GM21825 (cell line): ENCODE data around the gene WWC1.

ENCODE experiments used
- ATAC-seq: cut with Tn5 transposase; IDR thresholded peaks from one replicate; pipeline ENCODE4 v1.9.1; 2021; ENCODE audit warnings: mild to moderate bottlenecking, moderate library complexity; ENCODE audit not compliant: unreplicated experiment

The WWC1 gene

DNA sequence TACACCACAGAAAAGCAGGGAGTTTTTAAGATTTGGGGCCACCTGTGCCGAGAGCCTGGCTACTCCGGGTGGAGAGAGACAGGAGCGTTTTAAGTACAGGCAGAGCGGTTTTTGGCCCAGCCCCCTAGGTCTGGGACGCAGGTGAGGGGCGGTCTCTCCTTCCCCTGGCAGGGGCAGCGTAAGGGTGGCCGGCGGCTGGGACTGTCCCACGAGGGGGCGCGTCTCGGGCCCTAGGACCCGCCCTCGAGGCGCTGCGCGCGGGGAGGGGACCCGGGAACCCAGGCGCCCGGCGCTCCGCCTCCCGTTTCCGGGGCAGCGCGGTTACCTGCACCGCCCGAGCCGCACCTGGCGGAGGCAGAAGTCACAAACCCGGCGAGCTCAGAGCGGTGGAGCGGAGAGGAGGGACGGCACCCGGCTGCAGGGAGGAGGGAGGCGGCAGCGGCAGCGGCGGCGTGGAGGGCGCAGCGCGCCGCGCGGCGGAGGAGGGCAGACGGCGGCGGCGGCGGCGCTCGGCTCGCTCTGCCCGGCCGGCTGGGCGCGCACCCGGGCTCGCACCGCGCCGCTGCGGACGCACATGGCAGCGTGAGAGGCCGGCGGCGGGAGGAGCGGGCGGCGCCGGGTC lies at the start of gene WWC1:
Gene WWC1, plus strand, starts transcription at position 304 of the 622 bp plus-strand sequence. CDS start 508 bp downstream, outside the sequence.
- ATAC-seq: peak; percentile 82

DNA sequence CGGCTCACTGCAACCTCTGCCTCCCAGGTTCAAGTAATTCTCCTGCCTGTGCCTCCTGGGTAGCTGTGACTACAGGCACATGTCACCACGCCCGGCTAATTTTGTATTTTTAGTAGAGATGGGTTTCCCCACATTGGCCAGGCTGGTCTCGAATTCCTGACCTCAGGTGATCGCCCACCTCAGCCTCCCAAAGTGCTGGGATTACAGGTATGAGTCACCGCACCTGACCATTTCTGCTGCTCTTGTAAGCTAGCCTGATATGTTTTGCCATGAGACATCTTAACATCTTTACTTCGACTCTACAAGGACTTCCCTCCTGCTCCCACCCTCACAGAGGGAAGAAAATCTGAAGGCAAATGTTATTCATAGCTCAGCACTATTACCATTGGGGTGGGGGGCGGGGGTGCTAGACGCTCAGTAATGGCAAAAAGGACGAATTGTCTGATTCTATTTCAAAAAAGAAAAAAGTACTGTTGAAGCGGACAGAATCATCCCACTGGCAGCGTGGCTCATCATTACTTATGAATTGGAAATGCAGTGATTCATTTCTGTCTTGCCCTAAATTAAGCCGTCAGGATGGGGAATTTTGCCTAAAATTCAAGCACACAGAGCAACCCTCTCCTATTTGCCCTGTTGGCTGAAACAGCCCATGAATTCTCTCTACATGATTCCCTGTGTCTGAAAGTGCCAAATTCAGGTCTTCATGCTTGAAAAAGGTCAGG lies 46.4 kb upstream of the WWC1 start:
- no peak for ATAC-seq

DNA sequence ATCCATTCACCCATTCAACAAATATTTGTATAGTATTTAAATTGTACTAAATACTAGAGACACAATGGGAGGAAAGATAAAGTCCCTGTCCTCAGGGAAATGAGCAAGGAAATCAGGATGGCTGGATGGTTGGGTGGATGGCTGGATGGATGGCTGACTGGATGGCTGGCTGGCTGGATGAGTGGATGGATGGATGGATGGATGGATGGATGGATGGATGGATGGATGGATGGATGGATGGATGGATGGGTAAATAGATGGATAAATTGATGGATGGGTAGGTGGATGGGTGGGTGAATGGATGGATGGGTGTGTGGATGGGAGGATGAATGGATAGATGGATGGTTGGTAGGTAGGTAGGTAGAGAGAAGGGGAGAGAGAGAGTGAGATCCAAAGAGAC lies 41.5 kb upstream of the WWC1 start:
- no peak for ATAC-seq

DNA sequence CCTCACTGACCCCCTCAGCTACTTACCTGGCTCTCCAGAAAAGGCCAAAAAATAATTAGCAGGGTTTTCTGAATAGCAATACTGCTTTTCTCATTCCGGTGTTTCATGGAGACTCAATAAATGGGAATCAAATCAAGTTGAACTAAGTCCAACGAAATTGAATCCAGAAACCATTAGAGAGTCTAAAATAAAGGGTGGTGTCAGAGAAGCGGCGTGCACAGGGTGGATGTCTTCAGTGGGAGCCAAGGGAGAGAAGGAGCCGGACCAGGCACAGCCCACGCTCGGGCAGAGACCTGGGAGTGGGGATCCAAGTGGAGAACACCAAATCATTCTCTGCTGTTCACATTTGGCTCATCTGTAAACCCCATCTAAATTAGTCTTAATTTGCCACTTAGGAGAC lies 40.2 kb upstream of the WWC1 start:
- ATAC-seq: no peak

DNA sequence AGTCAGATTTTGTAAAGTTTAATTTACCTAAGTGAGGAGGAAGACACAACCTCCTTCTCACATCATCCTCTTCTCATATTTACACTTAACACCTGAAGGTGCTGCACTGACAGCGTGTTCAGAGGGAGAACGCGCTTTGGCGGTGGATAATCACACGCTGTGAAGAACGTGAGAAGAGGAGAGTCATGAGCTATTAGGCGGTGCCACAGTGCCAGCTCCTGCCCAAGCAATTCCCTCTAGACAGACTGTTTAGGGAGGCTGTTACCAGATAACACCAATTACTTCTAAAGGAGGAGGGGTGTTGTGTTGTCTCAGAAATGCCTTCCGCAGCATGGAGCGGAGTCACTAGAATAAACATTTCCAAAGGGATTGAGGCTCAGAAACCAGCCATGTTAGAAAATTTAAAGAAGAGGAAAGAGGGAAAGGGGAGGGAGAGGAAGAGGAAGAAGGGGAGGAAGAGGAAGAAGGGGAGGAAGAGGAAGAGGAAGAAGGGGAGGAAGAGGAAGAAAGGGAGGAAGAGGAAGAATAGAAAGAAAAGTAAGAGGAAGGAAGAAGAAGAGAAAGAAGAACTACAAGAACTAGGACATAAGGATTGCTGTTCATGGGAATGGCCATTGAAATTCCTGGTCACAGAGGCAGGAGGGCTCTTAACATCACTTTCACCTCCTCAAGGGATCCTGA lies 37.3 kb upstream of the WWC1 start:
- ATAC-seq: no peak

DNA sequence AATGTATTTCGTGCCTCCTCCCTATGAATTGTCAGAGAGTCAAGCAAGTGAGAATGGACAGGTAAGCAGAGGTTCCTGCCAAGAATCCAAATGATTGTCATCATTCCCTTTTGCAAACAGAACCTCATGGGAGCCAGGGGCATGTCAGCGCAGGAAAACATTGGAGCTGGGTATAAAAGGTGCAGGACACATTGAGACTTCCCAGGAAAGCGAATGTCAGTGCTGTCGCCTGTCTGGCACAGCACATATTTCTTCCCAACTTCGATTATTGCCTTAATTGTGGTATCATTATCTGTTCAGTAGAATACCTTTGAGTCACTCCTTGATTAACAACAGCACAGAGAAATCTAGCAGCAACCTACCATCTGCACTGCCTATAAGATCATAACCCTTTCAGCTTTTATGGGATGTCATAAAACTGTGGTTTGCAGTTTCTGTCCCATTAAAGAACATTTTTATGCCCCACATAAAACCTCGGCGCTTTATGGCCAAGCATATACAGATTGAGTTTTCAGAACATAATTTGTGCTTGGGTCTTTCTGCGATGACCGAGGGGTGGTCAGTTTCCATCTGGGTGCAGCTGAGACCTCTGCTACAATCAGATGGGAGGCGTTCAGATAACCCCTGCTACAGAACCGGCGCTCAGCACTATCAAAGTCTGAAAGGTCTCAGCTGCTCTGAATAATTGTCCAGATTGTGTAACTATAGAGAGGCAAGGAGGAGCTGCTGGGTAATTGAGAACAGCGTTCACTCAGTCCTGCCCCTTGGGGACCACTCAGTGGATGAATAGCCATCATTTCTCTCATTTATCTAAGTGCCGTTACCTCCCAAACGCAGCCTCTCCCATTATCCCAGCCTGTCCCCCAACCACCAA lies 30.9 kb upstream of the WWC1 start:
- ATAC-seq: no peak

DNA sequence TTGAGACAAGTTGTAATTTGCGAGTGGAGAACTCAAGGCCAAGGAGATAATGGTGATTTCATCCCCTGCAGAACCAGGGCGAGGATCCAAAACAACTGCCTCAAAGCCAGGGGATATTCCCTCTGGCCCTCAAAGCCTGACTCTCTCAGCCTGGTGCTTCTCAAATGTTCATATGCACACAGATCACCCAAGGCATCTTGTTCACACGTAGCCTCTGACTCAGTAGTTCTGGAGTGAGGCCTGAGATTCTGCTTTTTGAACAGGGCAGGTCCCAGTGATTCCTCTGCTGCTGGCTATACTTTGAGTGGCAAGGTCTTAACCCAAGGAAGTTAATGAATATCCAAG lies 30.2 kb upstream of the WWC1 start:
- no peak for ATAC-seq

DNA sequence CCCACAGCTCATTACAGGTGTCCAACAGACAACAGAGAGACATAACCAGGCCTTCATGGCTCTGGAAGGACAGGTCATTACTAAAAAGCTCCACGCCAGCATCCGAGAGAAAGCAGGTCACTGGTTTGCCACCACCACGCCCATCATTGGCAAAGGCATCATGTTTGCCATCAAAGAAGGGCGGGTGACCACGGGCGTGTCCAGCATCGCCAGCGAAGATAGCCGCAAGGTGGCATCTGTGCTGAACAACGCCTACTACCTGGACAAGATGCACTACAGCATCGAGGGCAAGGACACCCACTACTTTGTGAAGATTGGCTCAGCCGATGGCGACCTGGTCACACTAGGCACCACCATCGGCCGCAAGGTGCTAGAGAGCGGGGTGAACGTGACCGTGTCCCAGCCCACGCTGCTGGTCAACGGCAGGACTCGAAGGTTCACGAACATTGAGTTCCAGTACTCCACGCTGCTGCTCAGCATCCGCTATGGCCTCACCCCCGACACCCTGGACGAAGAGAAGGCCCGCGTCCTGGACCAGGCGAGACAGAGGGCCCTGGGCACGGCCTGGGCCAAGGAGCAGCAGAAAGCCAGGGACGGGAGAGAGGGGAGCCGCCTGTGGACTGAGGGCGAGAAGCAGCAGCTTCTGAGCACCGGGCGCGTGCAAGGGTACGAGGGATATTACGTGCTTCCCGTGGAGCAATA lies 29.3 kb upstream of the WWC1 start:
- ATAC-seq: no peak

DNA sequence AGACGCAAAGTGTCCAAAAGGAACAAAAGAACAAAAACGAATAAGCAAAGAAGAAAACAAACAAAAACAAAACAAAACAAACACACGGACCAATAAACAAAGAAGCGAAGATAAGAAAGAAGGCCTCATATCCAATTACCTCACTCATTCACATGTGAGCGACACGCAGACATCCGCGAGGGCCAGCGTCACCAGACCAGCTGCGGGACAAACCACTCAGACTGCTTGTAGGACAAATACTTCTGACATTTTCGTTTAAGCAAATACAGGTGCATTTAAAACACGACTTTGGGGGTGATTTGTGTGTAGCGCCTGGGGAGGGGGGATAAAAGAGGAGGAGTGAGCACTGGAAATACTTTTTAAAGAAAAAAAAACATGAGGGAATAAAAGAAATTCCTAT lies 28.3 kb upstream of the WWC1 start:
- no peak for ATAC-seq

DNA sequence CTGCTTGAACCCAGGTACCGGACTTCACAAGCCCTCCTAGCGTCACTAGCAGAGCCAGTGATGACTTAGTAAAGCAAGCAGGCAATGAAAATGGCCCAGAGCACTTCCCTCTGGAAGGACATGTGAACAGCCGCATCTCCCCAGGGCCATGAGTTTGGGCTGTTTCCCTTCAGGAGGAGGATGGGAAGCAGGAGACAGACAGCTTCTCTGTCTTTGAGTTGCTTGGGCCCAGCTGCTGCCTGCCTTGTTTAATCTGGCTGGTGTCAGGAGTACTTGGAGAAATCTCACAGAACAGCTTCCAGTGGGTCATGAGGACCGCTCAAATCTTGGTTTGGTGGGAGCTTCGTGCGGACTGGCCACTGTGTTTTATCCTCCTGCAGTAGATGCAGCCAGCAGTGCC lies 25.4 kb upstream of the WWC1 start:
- ATAC-seq: no peak

DNA sequence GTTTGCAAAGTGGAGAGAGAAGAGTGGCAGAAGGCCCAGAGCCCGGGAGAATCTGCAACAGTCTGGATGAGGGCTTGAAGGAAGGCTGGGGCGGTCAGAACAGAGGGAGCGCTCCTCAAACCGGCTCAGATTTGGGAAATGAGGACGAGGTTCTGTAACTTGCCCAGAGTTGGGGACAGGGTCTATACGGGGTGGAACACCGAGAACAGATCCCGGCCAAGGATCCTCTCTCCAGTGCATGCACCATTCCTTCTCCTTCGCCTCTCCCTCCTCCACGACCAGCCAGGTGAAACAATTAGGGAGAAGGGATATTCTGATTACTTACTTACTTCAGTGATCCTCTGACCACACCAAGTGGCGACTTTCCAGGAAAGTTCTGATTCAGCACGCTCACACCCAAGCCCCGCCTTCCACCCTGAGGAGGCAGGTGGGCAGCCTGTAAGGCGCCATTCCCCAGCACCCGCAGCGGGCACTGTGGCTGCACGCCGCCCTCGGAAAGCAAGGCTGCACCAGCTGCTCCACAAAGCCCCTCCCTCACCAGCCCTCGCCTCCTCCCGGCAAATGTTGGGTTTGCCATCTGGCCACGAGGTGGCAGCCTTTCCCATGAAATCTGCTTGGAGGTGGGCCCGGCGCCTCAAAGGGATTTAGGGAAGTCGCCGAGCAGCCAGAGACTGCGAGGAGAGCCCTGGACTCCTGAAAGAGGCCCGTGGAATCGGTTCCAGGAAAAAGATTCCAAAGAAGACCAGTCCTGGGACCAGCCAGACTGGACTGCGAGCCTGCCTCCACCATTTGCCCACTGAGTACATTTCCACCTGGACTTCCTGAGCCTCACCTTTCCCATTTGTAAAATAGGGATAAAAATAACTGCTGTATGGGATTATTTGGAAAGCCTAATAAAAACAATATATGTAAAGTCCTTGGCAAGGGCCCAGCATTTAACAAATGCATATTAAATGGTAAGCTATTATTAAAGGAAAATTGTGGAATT lies 22.2 kb upstream of the WWC1 start:
- peak; percentile 83 for ATAC-seq

DNA sequence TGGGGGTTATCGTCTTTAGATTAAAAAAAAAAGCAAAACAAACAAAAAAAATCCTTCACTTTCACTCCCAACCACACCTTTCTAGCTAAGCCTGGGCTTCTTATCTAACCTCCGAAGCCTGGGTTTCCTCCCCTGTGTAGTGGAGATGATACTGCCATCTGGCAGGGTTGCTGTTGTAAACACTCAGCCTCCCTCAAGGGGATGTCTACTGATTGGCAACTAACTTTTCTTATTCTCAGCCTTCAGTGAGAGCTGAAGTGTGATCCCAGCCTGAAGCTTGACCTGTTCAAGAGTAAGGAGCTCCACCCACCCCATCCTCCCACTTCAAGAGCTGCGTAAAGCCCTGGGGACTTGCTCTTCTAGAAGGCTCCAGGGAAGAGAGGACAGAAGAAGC lies 21.5 kb upstream of the WWC1 start:
- ATAC-seq: no peak

DNA sequence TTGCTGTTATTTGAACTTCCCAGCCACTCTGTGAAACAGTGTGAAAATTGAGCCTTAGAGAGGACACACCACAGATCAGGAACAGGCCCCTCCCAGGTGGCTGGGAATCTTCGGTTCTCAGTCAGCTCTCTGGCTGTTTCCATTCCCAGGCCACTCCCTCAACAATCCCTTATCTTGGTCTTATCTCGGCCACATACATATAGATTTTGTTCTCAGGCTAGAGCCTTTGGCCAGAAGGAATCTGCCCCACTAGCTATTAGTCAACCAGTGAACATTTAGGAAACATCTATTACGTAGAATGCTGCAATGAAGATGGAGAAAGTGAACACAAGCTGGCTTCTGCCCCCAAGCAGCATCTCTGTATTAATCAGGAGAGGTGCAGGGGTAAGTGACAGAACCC lies 21.0 kb upstream of the WWC1 start:
- no peak for ATAC-seq

DNA sequence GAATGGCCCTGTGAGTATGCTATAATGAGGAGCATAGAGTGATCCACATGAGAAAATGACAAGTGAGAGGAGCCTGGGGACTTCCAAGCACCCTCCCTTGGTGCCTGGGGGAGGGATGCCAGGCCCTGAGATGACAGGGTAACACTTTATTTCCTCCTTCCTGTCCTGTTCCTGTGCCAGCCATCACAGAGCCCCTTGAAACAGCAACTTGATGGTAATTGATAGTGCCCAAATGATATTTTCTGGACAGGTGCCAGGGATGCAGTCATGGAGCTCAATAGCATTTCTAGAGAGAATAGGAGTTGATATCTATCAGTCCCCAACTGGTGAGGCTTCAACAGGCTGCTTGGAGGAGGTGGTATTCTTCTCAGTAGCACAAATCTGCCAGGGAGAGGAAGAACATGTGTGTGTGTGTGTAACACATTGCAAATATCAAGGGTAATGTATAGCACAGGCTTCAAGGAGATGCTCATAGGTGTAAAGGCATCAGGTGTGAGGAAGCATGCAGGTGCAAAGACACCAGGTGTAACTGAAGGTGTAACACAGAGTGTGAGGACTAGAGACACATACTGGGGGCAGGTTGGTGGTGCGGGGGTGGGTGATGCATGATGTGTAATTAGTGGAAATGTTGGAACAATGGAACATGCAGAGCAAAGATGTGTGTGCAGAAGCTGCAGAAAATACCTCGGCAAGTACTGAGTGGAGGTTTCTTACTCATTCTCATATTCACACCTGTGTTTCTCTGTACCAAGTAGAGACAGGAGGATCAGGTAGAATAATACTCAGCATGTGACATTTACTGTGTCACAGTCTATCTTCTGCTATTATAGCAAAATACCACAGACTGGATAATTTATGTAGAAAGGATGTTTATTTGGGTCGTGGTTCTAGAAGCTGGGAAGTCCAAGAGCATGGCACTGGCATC lies 18.1 kb upstream of the WWC1 start:
- no peak for ATAC-seq

DNA sequence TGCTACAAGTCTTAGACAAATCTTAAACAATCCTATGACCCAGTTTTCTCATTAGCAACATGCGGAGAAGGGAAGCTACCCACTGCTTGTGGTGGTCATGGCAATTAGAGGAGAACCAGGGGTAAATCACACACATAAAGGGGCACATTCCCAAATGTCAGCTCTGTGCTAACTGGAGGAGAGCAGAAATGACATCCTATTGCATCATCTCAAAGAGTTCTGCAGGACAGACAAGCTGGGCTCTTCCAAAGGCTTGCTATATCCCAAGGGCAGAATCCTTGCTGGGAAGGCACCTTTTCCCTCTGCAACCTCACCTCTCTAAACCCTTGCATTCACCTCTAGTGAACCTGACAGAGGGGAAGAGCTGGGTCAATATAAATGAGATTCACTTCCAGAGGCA lies 17.0 kb upstream of the WWC1 start:
- ATAC-seq: no peak

DNA sequence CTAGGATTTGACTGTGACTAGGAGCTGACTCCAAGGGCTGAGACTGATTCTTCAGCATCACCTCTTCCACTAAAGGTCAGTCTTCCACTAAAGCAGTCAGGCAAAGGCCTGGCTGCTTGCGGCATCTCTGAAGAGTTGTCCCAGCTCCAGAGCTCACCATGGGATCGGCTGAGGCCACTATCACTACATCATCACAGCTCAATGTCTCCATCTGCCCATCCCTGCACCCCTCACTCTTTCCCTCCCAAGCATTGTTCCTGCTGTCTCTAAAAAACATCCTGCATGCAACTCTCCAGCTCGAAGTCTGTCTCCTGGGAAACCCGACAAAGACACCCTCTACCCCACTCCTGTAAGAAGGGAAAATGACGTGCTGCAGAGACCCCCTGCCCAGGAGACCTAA lies 15.5 kb upstream of the WWC1 start:
- ATAC-seq: no peak

DNA sequence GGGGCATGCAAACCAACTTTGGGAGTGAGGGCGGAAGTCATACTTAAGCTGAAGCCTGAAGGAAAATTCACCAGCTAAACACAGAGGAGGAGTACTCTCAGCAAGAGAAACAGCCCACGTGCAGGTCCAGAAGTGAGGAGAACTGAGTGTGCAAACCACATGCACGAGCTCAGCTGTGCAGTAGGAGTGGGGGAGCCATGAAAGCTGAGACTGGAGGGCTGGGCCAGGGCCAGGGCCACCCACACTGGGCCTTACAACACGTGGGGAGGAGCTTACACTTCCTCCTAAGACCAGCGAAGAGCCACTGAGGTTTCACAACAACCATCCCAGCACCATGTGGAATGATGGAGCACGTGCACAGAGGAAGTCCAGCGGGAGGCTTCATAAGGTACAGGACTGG lies 9.3 kb upstream of the WWC1 start:
- ATAC-seq: no peak

DNA sequence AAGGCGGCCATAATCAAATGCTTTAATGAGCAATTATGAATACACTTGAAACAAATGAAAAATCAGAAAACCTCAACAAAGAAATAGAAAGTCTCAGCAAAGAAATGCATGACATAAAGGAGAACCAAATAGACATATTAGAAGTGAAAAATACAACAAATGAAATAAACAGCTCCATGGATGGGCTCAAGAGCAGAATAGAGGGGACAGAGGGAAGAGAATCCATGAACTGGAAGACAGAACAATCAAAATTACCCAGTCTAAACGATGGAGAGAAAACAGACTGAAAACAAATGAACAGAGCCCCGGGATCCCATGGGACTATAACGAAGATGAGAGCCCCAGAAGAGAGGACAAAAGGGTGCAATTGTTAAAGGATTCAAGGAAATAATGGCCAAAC lies 6.6 kb upstream of the WWC1 start:
- no peak for ATAC-seq

DNA sequence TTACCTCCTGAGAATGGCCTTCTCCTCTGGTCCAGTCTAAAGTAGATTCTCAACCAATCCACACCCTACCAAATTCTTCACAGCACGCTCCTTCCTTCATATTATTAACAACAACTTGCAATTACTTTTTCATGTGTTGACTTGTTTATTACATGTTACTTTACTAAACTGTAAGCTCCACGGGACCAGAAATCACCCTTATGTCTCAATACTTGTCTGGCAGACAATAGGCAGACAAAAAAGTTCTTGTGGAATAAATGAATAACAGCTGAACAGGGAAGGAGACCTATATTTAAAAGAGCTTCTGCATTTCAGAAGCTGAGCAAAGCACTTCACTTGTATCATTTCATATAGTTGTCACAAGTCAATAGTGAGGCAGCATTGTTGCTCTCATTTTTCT lies 5.7 kb upstream of the WWC1 start:
- ATAC-seq: no peak
